Keratinocyte (primary cell): ENCODE measurements around the gene NFATC4. TPM values are rescaled to one million over a fixed set of nuclear protein-coding genes. Genes with fewer than 3 reads are reported as not detected.

Experiments used
- DNase-seq: peaks from one replicate; pipeline ENCODE4 v3.0.0-alpha.2; 2011; ENCODE audit warnings: low read depth, missing footprints, low spot score
- FAIRE-seq: peaks from 2 replicates; lab custom pipeline; 2011; peaks lifted over from hg19 to GRCh38; lab: Jason Lieb, UNC
- H2AFZ ChIP-seq: 2 replicates; pipeline ENCODE4 v1.6.0; 2012; ENCODE audit warnings: low read length, control low read depth, inconsistent platforms; ENCODE audit not compliant: control insufficient read depth
- H3K27ac ChIP-seq: 2 replicates; pipeline ENCODE4 v1.5.1; 2011; ENCODE audit warnings: low read length; ENCODE audit not compliant: control insufficient read depth, insufficient read depth
- H3K27me3 ChIP-seq: 3 replicates; pipeline ENCODE4 v1.6.0; 2011; ENCODE audit warnings: low read length; ENCODE audit not compliant: control insufficient read depth, insufficient read depth; ENCODE audit errors: extremely low read depth
- H3K36me3 ChIP-seq, 2 experiments: 2 replicates in 1 of 2; 3 replicates in 1 of 2; pipeline ENCODE4 v1.5.1; 2011; ENCODE audit warnings: low read length in 2 of 2, mild to moderate bottlenecking in 1 of 2; ENCODE audit not compliant: control insufficient read depth in 2 of 2, insufficient read depth in 2 of 2; ENCODE audit errors: extremely low read depth in 1 of 2
- H3K4me1 ChIP-seq: 3 replicates; pipeline ENCODE4 v1.5.1; 2011; ENCODE audit warnings: low read length; ENCODE audit not compliant: control insufficient read depth, insufficient read depth; ENCODE audit errors: extremely low read depth
- H3K4me2 ChIP-seq: 3 replicates; pipeline ENCODE4 v1.6.0; 2011; ENCODE audit warnings: low read depth, low read length; ENCODE audit not compliant: control insufficient read depth, insufficient read depth; ENCODE audit errors: extremely low read depth
- H3K4me3 ChIP-seq, 3 experiments: fragments of 200-600 bp in 1 of 3; sonication (generic) in 1 of 3; 2 replicates in 2 of 3; 3 replicates in 1 of 3; pipeline ENCODE4 v1.5.1; 2011 to 2016; ENCODE audit warnings: low read length in 3 of 3, mild to moderate bottlenecking in 3 of 3, control low read depth in 2 of 3, inconsistent platforms in 1 of 3, low read depth in 1 of 3, mixed read lengths in 1 of 3, mixed run types in 1 of 3, moderate library complexity in 1 of 3; ENCODE audit not compliant: control insufficient read depth in 2 of 3, insufficient read depth in 2 of 3; ENCODE audit errors: extremely low read depth in 1 of 3
- H3K79me2 ChIP-seq: 2 replicates; pipeline ENCODE4 v1.6.0; 2012; ENCODE audit warnings: low read length; ENCODE audit not compliant: control insufficient read depth, insufficient read depth
- H3K9ac ChIP-seq: 3 replicates; pipeline ENCODE4 v1.6.0; 2011; ENCODE audit warnings: low read length; ENCODE audit not compliant: control insufficient read depth, insufficient read depth; ENCODE audit errors: extremely low read depth
- H3K9me1 ChIP-seq: 3 replicates; pipeline ENCODE4 v1.6.0; 2011; ENCODE audit warnings: low read length; ENCODE audit not compliant: control insufficient read depth, insufficient read depth; ENCODE audit errors: extremely low read depth
- H3K9me3 ChIP-seq: 2 replicates; pipeline ENCODE4 v1.5.1; 2012; ENCODE audit warnings: low read depth, low read length; ENCODE audit not compliant: control insufficient read depth
- H4K20me1 ChIP-seq: 3 replicates; pipeline ENCODE4 v1.6.0; 2011; ENCODE audit warnings: low read length; ENCODE audit not compliant: control insufficient read depth, insufficient read depth; ENCODE audit errors: extremely low read depth
- EZH2 ChIP-seq: IDR thresholded peaks from one replicate; pipeline ENCODE4 v1.6.1; 2012; ENCODE audit warnings: inconsistent platforms, mild to moderate bottlenecking, low read length, moderate library complexity
- dilution Hi-C: fragments of 300-500 bp; cut with MboI; formaldehyde crosslinking; loops from one replicate; pipeline ENCODE4 v1.7.0; 2020; ENCODE audit warnings: low sequenced_read_pairs; ENCODE audit not compliant: extremely low pct_ligation_motif_present
- polyA plus RNA-seq, 5 experiments: library from polyadenylated mRNA; depleted of rRNA in 3 of 5; stranded (reverse) in 3 of 5; stranded (forward) in 1 of 5; unstranded in 1 of 5; fragments of >200 nt; gene quantifications; 1 replicate in 1 of 5; 2 replicates in 3 of 5; 3 replicates in 1 of 5; pipeline versions ENCODE4 v1.2.1 to v1.2.3, GENCODE V29; 2011 to 2012; ENCODE audit warnings: missing spikeins in 2 of 5, low read depth in 1 of 5, low replicate concordance in 1 of 5
- TF ChIP-seq, protein P1 (sequence below), 3 experiments: IDR thresholded peaks in 1 of 3; conservative IDR thresholded peaks in 1 of 3; optimal IDR thresholded peaks in 1 of 3; 2 replicates in 2 of 3; 3 replicates in 1 of 3; pipeline versions ENCODE3 to v1.5.1; 2011; ENCODE audit warnings: low read length in 3 of 3, mild to moderate bottlenecking in 3 of 3, moderate library complexity in 2 of 3, control low read depth in 1 of 3, inconsistent platforms in 1 of 3; ENCODE audit not compliant: insufficient read depth in 2 of 3; ENCODE audit errors: extremely low read depth in 1 of 3

NFATC4 gene
- polyA plus RNA-seq, 1 donor (not counting 4 experiments of a cell fraction or from before 2014, with no cell fraction given): 0.92 TPM

DNA sequence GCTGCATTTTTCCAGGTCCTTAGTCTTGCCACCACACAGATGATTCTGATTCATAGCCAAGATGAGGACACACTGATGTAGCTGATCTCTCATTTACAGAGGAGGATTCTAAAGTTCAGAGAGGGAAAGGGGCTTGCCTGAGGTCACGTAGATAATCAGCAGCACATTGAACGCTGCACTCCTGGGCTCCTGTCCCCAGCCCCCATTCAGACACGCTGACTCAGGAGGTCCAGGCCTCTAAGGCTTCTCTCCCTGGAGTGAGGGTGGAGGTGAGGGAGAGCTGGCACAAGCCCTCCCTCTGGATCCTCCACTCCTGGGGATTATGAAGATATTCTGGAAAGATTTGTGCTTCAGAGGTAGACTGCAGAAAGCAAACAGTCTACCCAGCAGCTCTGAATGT lies 10.3 kb downstream of the NFATC4 start:
- peaks cover 11% of the 10 kb centered on the region for H3K4me1 ChIP-seq
- no peak overlapping the region for H3K4me3 ChIP-seq
- H3K9me3 ChIP-seq: no peaks in the 10 kb centered on the region
- DNase-seq: no peak
- FAIRE-seq: no peak
- no peak overlapping the region for H3K9ac ChIP-seq
- H4K20me1 ChIP-seq: no peaks in the 10 kb centered on the region
- no peaks in the 10 kb centered on the region for H3K9me1 ChIP-seq
- TF ChIP-seq EZH2: no peak
- TF ChIP-seq, protein P1, sequence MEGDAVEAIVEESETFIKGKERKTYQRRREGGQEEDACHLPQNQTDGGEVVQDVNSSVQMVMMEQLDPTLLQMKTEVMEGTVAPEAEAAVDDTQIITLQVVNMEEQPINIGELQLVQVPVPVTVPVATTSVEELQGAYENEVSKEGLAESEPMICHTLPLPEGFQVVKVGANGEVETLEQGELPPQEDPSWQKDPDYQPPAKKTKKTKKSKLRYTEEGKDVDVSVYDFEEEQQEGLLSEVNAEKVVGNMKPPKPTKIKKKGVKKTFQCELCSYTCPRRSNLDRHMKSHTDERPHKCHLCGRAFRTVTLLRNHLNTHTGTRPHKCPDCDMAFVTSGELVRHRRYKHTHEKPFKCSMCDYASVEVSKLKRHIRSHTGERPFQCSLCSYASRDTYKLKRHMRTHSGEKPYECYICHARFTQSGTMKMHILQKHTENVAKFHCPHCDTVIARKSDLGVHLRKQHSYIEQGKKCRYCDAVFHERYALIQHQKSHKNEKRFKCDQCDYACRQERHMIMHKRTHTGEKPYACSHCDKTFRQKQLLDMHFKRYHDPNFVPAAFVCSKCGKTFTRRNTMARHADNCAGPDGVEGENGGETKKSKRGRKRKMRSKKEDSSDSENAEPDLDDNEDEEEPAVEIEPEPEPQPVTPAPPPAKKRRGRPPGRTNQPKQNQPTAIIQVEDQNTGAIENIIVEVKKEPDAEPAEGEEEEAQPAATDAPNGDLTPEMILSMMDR (optimal IDR thresholded peaks at IDR 0.05 in 1 of 3, IDR thresholded peaks at IDR 0.05 in 1 of 3, conservative IDR thresholded peaks at IDR 0.05 in 1 of 3; ENCODE audit: extremely low read depth in 1 of 3, insufficient read depth in 2 of 3, low read length in 3 of 3): no peak
- no peaks in the 10 kb centered on the region for H3K27me3 ChIP-seq
- no peaks in the 10 kb centered on the region for H3K79me2 ChIP-seq
- H3K27ac ChIP-seq: no peak overlapping the region
- H2AFZ ChIP-seq: no peak overlapping the region
- dilution Hi-C loops: no loop called here
- H3K36me3 ChIP-seq: no peaks in the 10 kb centered on the region
- H3K4me2 ChIP-seq: no peak overlapping the region

DNA sequence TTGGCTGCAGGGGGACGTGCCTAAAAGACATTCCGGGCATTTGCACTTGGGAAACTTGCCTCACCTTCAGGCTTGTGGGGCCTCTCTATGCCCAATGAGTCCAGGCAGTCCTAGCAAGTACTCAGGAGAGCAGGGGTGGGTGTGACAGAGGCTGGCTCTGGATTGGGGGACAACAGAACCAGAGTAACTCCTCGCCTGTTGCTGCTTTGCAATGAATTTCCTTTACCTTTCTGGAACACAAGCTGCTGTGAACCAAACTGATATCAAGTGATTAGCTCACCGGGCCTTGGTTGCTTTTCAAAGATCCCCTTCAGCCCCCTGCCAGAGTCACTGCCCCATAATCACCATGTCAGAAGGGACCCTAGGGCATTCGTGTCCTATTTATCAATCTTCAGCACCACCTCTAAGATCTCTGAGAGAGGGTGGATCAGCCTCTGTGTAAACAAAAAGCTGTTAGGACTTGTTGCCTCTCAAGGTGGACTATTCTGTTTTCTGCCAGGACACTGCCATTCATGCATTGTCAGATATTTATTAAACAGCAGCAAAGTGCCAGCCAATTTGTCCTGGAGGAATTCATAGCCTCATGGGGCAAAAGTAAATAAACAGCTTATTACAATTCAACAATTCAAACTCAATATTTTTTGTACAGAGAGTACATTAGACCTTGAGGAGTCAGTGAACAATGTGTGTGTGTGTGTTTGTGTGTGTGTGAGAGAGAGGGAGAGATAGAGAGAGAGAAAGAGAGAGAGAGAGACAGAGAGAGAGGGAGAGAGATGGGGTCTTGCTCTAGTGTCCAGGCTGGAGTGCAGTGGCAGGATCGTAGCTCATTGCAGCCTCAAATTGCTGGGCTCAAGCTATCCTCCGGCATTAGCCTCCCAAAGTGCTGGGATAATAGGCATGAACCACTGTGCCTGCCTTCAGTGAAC lies 11.3 kb downstream of the NFATC4 start:
- no peaks in the 10 kb centered on the region for H3K79me2 ChIP-seq
- H3K4me2 ChIP-seq: no peak overlapping the region
- TF ChIP-seq EZH2: no peak
- TF ChIP-seq, protein P1 (optimal IDR thresholded peaks at IDR 0.05 in 1 of 3, IDR thresholded peaks at IDR 0.05 in 1 of 3, conservative IDR thresholded peaks at IDR 0.05 in 1 of 3; ENCODE audit: extremely low read depth in 1 of 3, insufficient read depth in 2 of 3, low read length in 3 of 3): no peak
- dilution Hi-C loops: no loop called here
- H3K4me1 ChIP-seq: peaks cover 11% of the 10 kb centered on the region
- no peaks in the 10 kb centered on the region for H4K20me1 ChIP-seq
- H3K27me3 ChIP-seq: no peaks in the 10 kb centered on the region
- DNase-seq: no peak
- H3K9me1 ChIP-seq: no peaks in the 10 kb centered on the region
- H3K4me3 ChIP-seq: no peak overlapping the region
- no peak for FAIRE-seq
- H2AFZ ChIP-seq: no peak overlapping the region
- H3K9ac ChIP-seq: peak overlapping the region; percentile 0
- no peaks in the 10 kb centered on the region for H3K36me3 ChIP-seq
- no peak overlapping the region for H3K27ac ChIP-seq
- no peaks in the 10 kb centered on the region for H3K9me3 ChIP-seq
